Amniotic stem cell (primary cell): ENCODE results near the gene CDK14.

Experiments
- DNase-seq: peaks from one replicate; lab custom pipeline; 2025; lab: John Stamatoyannopoulos, UW

CDK14 gene

DNA sequence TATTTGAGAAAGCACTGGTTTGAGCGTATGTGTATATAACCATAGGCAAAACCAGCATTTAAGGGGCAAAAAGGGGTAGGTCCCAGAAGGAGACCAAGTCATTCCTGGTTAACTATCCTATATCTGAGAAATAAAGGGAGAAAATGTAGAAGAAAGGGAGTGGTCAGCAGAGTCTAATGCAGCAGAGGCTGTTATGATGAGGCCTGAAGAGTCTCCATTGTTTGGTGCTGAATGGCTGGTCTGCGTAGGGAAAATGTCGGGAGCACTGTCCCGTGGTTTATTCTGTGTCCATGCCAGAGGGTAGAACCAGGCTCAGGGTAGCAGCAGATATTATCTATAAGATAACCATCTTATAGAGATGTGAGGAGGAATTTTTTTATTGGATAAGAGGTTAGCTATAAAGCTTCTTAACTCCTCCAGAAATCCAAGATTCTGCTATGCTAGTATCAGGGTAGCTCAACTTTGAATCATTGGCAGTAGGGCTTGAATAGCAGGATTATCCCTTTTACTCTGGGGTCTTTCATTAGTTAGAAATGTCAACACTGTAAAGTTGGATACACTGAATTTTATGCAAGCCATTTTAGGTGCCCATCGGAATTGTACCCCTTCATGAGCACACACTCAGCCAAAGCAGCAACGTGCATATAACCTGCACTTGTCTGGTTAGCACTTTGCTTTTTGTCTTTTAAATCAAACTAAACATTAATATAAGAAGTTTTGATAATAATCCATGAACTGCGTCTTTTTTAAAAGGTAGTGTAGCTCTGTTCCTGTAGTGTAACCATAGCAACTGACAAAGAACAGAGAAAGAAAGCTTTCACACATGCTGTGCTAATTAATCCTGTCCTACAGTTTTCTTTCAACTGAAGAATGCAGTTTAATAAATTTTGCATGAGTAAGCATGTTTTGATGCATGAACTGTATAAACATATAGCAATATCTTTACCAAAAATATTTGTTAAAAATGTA is 356.1 kb downstream of the CDK14 start:
- DNase-seq: no peak

- no peak for DNase-seq
Measured at GRCh38 chr7:90955641-90956207, 359.6 kb downstream of the CDK14 start.

GRCh38 chr7:90957883-90958282 is 361.8 kb downstream of the CDK14 start:
- no peak for DNase-seq

DNA sequence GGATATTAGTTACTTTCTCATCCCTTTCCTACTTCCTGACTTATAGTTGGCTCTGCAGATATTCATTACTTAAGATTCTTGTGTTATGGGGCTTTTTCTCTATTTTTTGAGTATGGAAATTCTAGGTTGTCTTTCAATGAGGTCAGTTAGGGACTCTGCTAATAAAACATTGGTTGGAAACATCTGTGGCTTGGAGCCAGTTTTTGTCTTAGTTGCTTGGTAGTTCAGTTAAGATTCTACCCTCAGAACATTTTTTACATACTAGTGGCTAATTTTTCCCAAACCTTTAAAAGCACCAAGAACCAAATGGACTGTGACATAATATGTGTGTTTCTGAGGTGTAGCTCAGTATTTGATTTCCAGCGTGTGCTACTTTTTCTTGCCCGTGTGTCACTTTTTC is 362.5 kb downstream of the CDK14 start:
- DNase-seq: no peak

DNA sequence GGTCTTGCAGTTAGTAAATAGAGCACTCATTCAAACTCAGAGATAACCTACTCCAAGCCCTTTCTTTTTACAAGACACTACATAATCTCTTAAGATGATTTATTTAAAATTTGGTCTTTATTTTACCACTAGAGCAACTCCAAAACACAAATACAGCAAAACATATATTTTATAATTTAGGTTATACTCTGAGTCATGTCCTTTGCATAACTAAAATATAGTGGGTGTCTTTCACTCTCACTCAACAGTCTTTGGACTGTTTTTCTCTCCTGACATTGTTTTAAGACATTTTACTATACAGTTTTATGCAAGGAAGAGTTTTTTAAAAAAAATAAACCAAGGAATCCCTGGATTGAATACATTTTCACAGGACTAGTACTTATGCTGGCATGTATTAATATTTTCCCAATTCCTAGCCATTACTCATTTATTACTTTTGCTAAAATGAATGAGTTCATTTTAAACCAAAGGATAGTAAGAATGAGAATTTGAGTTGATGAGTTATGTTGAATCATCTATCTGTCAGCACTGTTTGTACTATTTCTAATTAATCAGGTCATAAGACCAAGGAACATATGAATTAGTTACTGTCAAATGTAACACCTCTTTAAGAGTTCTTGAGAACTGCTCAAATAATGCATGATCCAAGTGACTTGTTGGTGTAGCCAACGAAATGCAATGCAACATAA is 365.1 kb downstream of the CDK14 start:
- no peak for DNase-seq

DNA sequence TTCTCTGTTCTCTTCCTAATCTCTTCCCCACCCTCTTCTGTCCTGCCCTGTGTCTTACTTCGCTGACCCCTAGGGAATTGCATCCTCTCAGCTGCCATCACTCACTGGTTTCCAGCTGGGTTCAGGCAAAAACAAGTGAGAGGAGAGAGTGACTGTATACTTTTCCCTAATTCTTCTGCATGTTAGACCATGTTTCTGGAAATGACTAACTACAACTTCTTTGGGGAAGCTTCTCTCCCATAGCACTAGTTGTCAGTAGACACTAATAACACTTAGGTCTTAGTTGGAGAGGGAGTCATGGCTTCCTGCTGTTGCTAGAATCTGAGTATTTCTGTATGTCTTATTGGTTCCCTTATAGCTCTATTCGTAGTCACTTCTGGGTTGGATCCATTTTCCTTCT is 369.1 kb downstream of the CDK14 start:
- no peak for DNase-seq

GRCh38 chr7:90966346-90966745 is 370.2 kb downstream of the CDK14 start:
- no peak for DNase-seq

- DNase-seq: no peak
Measured at GRCh38 chr7:90968871-90969270, 372.8 kb downstream of the CDK14 start.

DNA sequence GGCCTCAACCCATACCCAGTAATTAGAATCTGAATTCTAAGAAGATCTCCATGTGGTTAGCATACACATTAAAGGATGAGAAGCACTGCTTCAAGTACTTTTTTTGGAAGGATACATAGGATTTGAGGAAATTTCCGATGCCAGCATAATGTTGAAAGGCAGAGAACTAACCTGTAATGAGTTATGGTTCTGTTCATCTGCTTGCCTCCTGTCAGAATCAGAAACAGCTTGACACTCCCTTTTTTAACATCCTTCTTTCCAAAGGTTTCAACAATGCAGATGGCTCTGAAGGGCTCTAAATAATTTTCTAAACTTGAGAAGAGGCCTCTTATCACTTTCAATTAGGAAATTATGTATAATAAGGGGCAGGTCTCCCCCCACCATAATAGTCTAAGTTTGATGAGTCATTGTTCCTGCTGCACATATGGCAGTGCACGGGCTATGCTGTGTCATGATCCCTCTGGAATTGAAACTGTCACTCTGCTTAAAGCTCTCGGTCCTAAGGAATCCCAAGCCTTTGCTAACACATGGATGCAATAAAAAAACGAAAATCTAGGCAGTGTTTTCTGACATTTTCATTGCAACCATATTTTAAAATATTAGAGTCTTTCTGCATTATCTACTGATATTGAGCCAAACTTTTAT is 376.9 kb downstream of the CDK14 start:
- no peak for DNase-seq

DNA sequence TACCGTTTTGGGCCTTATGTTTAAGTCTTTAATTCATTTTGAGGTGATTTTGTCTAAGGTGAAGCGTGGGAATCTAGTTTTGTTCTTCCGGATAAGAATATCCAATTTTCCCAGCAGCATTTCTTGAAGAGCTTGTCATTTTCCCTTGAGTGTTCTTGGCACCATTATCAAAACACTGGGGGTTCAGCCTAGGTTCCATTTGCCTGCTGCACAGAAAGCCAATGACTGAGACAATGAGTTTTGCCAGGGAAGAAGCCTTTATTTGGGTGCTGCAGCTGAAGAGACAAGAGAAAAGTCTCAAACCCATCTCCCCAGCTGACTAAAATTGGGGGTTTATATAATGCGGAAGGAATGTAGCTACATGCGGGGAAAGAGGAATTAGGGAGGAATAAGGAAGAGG is 380.9 kb downstream of the CDK14 start:
- no peak for DNase-seq

- no peak for DNase-seq
Measured at GRCh38 chr7:90980545-90980944, 384.4 kb downstream of the CDK14 start.

- DNase-seq: no peak
Measured at GRCh38 chr7:90982228-90982627, 386.1 kb downstream of the CDK14 start.

- no peak for DNase-seq
Measured at GRCh38 chr7:90984692-90985091, 388.6 kb downstream of the CDK14 start.

DNA sequence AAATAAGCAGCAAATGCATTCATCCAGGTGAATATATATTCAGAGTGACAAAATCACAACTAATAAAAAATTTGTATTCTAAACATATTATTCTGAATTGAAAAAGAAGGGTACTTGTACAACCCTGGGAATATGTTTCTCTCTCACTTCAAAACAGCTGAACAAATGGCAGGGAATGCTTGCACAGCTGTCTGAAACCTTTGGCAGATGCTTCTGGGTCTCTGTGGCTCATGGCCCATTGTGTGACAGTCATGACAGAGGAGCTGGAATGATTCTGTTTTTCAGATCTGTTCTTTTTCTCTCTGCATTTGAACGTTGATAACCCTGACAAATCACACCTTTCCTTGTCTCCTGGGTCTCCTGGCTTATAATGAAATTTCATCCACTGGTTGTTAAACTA is 392.4 kb downstream of the CDK14 start:
- DNase-seq: no peak

- no peak for DNase-seq
Measured at GRCh38 chr7:90988996-90989765, 393.1 kb downstream of the CDK14 start.

- DNase-seq: no peak
Measured at GRCh38 chr7:90994121-90994520, 398.0 kb downstream of the CDK14 start.

DNA sequence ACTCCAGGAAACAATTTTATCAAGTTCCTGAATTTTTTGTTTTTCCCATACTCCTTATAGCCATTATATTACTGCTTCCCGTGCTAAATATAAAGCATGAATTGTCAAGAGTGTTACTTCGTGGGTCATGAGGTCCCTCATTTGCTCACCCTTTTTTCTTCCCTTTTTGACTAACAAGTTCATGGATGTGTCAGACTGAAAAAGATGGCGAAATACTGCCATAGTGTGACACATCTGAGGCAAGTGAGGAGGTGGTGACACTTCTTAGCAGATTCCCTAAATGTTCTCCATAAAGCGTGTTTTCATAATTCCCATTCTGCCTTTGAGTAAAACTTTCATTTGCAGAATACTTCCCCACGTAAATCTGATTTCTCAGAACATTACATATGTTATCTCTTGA is 398.5 kb downstream of the CDK14 start:
- no peak for DNase-seq

DNA sequence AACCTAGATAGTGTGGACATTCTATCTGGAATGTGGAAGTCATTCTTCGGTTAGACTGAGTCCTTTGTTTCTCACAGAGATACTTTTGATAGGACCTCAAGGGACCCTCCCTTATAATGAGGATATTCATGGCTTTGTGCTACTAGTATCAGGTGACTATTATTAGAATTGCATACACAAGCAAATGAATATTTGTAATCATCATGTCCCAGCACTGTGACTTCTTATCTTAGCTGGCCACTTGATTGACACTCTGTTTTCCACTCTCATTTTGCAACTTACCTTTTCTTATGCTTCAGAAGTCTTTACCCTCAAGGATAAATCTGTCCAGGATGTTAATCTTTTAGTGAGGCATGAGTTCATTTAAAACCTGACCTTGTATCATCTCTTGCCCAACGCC is 399.9 kb downstream of the CDK14 start:
- DNase-seq: no peak

DNA sequence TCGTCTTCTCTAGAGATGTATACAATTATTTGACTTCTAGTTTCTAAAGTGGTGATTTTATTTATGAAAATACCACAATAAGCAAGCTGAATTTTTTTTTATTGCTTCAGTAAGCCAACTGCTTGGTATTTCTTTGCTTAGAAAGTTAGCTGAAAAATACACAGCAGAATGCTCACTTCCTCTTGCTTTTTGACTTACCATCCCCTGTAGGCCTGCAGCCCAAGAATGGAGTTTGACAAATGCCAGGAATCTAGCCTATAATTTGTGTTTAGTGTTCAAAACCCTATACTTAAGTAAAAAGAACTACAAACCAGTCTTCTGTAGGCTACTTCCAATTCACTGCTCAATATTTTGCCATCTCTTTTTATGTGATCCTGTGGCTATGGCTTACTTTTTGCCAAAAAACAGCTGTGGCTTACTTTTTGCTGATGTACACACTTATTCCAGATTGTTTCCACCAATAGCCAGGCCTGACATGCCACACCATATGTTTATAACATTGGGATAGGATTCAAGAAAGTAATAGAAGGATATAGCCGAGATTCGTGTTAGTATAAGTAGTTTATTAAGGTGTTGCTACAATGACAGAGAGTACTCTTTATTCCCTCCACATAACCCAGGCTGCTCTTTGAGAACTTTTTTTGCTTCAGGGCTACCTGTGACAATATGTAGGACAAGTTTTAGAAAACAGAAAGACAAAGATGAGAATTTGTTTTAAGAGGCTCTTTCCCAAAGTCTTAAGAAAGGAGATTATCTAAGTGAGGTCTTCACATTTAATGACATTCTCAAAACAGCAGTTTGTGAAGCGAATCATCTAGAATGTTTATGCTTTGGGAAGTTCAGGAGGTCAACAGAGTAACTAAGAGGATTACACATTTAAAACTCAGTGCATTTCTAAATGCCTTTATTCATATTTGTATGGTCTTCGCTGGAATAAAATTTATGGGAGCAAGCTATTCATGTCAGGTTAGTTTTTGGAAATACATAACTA is 404.2 kb downstream of the CDK14 start:
- DNase-seq: no peak

GRCh38 chr7:91005024-91005423 is 408.9 kb downstream of the CDK14 start:
- no peak for DNase-seq
